HUES6 (cell line): ENCODE results near the gene SMC1B.

Source experiments
- H3K27ac ChIP-seq: 2 replicates; pipeline ENCODE4 v1.7.0; 2013; ENCODE audit warnings: low read depth, mild to moderate bottlenecking, low read length, inconsistent platforms
- H3K27me3 ChIP-seq: 2 replicates; pipeline ENCODE4 v1.6.1; 2013; ENCODE audit warnings: low read length; ENCODE audit not compliant: control insufficient read depth, insufficient read depth
- H3K36me3 ChIP-seq: 2 replicates; pipeline ENCODE4 v1.6.1; 2013; ENCODE audit warnings: low read length; ENCODE audit not compliant: control insufficient read depth, insufficient read depth
- H3K4me1 ChIP-seq: 2 replicates; pipeline ENCODE4 v1.6.1; 2013; ENCODE audit warnings: low read length; ENCODE audit not compliant: control insufficient read depth, insufficient read depth
- H3K4me3 ChIP-seq: 2 replicates; pipeline ENCODE4 v1.5.1; 2013; ENCODE audit warnings: low read depth, low read length
- H3K9ac ChIP-seq: one replicate; pipeline ENCODE4 v1.6.1; 2013; ENCODE audit warnings: mild to moderate bottlenecking, low read length
- H3K9me3 ChIP-seq: 2 replicates; pipeline ENCODE4 v1.6.1; 2013; ENCODE audit warnings: low read depth, low read length; ENCODE audit not compliant: control insufficient read depth, insufficient read depth

SMC1B gene

DNA sequence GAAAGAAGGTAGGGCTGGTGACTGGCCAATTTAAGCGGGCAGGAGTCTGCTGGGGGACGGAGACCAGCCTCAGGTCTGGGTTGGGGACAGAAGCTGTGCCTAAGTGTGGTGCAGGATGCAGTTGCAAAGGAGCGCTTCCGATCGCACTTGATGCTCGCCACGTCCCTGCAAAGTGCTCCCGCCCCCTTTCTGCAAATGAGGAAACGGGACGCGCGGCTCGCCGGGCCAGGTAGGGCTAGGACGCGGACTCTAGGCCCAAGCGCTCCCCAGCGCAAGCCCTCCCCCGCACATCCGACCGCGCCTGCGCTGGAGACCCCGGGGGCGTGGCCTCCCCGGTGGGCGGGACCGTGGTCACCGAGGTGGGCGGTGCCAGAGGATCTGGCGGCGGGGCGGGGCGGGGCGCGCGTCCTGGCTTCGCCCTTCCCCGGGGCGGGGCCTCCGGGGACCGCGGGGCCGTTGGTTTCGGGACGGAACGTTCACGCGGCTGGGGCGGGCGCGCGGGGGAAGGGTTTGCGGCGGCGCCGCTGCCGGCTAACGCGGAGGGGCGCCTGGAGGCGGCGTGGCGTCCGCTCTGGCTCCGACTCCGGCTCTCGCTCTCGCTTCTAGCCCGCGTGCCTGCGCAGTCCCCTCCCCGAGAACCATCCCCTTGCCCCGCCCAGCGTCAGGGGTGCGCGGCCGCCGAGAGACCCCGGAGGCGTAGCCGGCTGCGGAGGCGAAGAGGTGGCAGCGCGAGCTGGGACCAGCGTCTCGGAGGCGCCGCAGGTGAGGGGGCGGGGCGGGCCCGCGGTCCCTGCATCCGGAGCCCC is 103.8 kb downstream of the SMC1B start, which contains the start of gene FAM118A:
Gene FAM118A, plus strand, starts transcription at position 513 of the 806 bp plus-strand sequence. CDS start 12,446 bp downstream, outside the sequence.
- Histone ChIP-seq H3K36me3 (0 out of 2 replicates have a peak, but pooled peaks cover 5% of the 10 kb centered on the region), H3K9me3 (no peaks in the 10 kb centered on the region), H3K4me1 (peaks cover 31% of the 10 kb centered on the region), H3K27me3 (peaks cover 5% of the 10 kb centered on the region; the same call in 1 of the 2 replicates), H3K4me3 (peak within 1 kb of the TSS; percentile 85), H3K9ac (peak within 1 kb of the TSS; percentile 64), H3K27ac (peak within 1 kb of the TSS; percentile 55; the same call in 1 of the 2 replicates)

DNA sequence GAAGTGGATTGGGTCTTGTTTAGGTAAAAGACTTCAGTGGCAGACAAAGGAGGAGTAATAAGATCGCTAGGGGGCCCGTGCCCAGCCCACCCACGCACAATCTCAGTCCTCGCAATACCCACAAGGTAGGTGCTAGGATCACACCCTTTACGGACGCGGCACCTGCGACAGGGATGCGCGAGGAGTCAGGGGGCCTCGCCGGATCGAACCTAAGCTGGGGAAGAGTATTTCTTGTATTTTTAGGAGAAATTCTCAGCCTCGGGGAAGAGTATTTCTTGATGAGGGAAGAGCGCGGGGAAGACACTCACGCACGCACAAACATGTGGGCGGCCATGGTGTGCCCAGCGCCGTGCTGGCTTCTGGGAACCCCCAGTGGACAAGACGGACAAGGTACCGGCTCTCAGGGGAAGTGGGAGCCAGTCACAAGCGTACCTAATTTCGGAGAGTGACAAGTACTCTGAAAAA is 104.4 kb downstream of the SMC1B start:
- Histone ChIP-seq H3K27ac (no peak overlapping the region; the same call in 1 of the 2 replicates), H3K9me3 (no peaks in the 10 kb centered on the region), H3K9ac (peak overlapping the region; percentile 58), H3K4me1 (peaks cover 27% of the 10 kb centered on the region), H3K4me3 (peak overlapping the region; percentile 67), H3K36me3 (0 out of 2 replicates have a peak, but pooled peaks cover 5% of the 10 kb centered on the region), H3K27me3 (peaks cover 5% of the 10 kb centered on the region; the same call in 1 of the 2 replicates)

- H3K9ac ChIP-seq: no peak overlapping the region
- H3K4me3 ChIP-seq: peak overlapping the region; percentile 67
- H3K9me3 ChIP-seq: no peaks in the 10 kb centered on the region
- 0 out of 2 replicates have a peak, but pooled peaks cover 5% of the 10 kb centered on the region for H3K36me3 ChIP-seq
- peaks cover 5% of the 10 kb centered on the region; the same call in 1 of the 2 replicates for H3K27me3 ChIP-seq
- H3K4me1 ChIP-seq: peaks cover 25% of the 10 kb centered on the region
- H3K27ac ChIP-seq: no peak overlapping the region
These were observed 104.9 kb downstream of the SMC1B start for GRCh38 chr22:45308391-45308956.

- Histone ChIP-seq H3K4me1 (peaks cover 15% of the 10 kb centered on the region), H3K36me3 (no peaks in the 10 kb centered on the region), H3K9ac (no peak overlapping the region), H3K27ac (no peak overlapping the region), H3K9me3 (no peaks in the 10 kb centered on the region), H3K4me3 (no peak overlapping the region), H3K27me3 (peaks cover 5% of the 10 kb centered on the region; the same call in 1 of the 2 replicates)
These were observed 107.3 kb downstream of the SMC1B start for GRCh38 chr22:45306139-45306538.

GRCh38 chr22:45305456-45306075 is 107.8 kb downstream of the SMC1B start:
- H3K27me3 ChIP-seq: peaks cover under 1% of the 10 kb centered on the region; the same call in 1 of the 2 replicates
- H3K4me1 ChIP-seq: peaks cover 12% of the 10 kb centered on the region
- no peak overlapping the region for H3K4me3 ChIP-seq
- H3K9ac ChIP-seq: no peak overlapping the region
- no peaks in the 10 kb centered on the region for H3K36me3 ChIP-seq
- H3K9me3 ChIP-seq: no peaks in the 10 kb centered on the region
- H3K27ac ChIP-seq: no peak overlapping the region

DNA sequence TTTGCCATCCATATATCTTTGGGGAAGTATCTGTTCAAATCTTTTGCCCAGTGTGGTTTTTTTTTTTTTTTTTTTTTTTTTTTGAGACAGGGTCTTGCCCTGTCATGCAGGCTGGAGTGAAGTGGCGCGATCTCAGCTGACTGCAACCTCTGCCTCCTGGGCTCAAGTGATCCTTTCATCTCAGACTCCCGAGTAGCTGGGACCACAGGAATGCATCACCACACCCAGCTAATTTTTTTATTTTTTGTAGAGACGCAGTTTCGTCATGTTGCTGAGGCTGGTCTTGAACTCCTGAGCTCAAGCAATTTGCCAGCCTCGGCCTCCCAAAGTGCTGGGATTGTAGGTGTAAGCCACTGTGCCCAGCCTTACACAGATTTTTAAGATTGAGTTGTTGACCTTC is 108.4 kb downstream of the SMC1B start:
- no peak overlapping the region for H3K27ac ChIP-seq
- no peaks in the 10 kb centered on the region for H3K9me3 ChIP-seq
- no peak overlapping the region for H3K4me3 ChIP-seq
- no peaks in the 10 kb centered on the region for H3K27me3 ChIP-seq
- H3K36me3 ChIP-seq: no peaks in the 10 kb centered on the region
- peaks cover 12% of the 10 kb centered on the region for H3K4me1 ChIP-seq
- no peak overlapping the region for H3K9ac ChIP-seq

DNA sequence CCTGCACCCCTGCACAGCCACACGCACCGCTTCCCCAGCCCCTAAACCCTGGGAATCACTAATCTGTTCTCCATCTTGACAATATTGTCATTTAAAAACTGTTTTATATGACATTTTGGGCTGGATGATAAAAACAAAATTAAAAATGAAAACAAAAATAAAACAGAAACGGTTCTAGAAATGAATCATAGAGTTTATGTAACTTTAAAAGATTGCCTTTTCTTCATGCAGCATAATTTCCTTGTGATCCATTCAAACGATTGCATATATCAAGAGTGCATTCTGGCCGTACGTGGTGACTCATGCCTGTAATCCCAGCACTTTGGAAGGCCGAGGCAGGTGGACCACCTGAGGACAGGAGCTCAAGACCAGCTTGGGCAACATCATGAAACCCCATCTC is 110.2 kb downstream of the SMC1B start:
- H3K36me3 ChIP-seq: no peaks in the 10 kb centered on the region
- peaks cover 11% of the 10 kb centered on the region for H3K4me1 ChIP-seq
- no peak overlapping the region for H3K9ac ChIP-seq
- H3K27me3 ChIP-seq: no peaks in the 10 kb centered on the region
- no peak overlapping the region for H3K4me3 ChIP-seq
- H3K27ac ChIP-seq: no peak overlapping the region
- H3K9me3 ChIP-seq: no peaks in the 10 kb centered on the region

GRCh38 chr22:45302751-45303150 is 110.6 kb downstream of the SMC1B start:
- H3K4me3 ChIP-seq: no peak overlapping the region
- H3K36me3 ChIP-seq: no peaks in the 10 kb centered on the region
- no peaks in the 10 kb centered on the region for H3K27me3 ChIP-seq
- H3K9ac ChIP-seq: no peak overlapping the region
- H3K27ac ChIP-seq: no peak overlapping the region
- H3K9me3 ChIP-seq: no peaks in the 10 kb centered on the region
- peaks cover 11% of the 10 kb centered on the region for H3K4me1 ChIP-seq

GRCh38 chr22:45298934-45299505 is 114.4 kb downstream of the SMC1B start:
- no peaks in the 10 kb centered on the region for H3K27me3 ChIP-seq
- no peak overlapping the region for H3K27ac ChIP-seq
- H3K4me1 ChIP-seq: peaks cover 11% of the 10 kb centered on the region
- no peaks in the 10 kb centered on the region for H3K36me3 ChIP-seq
- peak overlapping the region; percentile 7 for H3K9ac ChIP-seq
- no peaks in the 10 kb centered on the region for H3K9me3 ChIP-seq
- H3K4me3 ChIP-seq: no peak overlapping the region

DNA sequence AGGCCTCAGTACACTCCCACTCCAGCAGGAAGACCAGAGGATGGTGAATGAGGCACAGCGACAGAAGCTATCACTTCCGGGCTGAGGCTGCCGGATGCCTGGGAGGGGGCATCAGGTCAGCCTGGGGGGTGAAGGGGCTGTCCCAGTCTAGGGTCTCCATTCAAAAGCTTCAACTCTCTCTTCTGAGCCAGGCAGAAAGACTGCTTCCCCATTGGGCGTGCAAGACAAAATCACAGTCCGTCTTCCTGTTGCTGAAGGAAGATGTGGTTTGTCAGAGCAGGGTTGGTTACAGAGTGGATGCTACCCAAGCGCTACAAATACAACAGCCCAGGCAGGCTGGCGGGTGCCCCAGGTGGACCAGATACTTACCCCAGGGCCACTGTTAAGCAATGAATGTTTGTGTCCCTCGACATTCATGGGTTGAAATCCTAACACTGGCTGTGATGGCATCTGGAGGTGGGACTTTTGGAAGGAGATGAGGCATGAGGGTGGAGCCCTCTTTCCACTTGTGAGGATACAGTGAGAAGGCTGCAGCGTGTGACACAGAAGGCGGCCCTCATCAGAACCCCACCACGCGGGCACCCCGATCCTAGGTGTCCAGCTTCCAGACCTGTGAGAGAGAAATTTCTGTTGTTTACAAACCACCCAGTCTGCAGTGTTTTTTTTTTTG is 116.6 kb downstream of the SMC1B start:
- H3K36me3 ChIP-seq: no peaks in the 10 kb centered on the region
- peaks cover 11% of the 10 kb centered on the region for H3K4me1 ChIP-seq
- H3K9me3 ChIP-seq: no peaks in the 10 kb centered on the region
- H3K4me3 ChIP-seq: no peak overlapping the region
- H3K27ac ChIP-seq: no peak overlapping the region
- H3K27me3 ChIP-seq: no peaks in the 10 kb centered on the region
- no peak overlapping the region for H3K9ac ChIP-seq
